LNCaP clone FGC (cell line): ENCODE measurements around the gene MDGA2.

Experiments used
- DNase-seq: peaks from one replicate; pipeline ENCODE4 v3.0.0-alpha.2; 2011; ENCODE audit warnings: low read depth
- H3K4me3 ChIP-seq: 2 replicates; pipeline ENCODE4 v1.5.1; 2011; ENCODE audit warnings: mild to moderate bottlenecking, low read depth, low read length, control low read depth
- TF ChIP-seq, protein P1 (sequence below): IDR thresholded peaks from 2 replicates; pipeline ENCODE4 v1.5.1; 2012; ENCODE audit warnings: mild to moderate bottlenecking; ENCODE audit not compliant: control insufficient read depth, insufficient read depth; ENCODE audit errors: extremely low read depth

MDGA2 gene

DNA sequence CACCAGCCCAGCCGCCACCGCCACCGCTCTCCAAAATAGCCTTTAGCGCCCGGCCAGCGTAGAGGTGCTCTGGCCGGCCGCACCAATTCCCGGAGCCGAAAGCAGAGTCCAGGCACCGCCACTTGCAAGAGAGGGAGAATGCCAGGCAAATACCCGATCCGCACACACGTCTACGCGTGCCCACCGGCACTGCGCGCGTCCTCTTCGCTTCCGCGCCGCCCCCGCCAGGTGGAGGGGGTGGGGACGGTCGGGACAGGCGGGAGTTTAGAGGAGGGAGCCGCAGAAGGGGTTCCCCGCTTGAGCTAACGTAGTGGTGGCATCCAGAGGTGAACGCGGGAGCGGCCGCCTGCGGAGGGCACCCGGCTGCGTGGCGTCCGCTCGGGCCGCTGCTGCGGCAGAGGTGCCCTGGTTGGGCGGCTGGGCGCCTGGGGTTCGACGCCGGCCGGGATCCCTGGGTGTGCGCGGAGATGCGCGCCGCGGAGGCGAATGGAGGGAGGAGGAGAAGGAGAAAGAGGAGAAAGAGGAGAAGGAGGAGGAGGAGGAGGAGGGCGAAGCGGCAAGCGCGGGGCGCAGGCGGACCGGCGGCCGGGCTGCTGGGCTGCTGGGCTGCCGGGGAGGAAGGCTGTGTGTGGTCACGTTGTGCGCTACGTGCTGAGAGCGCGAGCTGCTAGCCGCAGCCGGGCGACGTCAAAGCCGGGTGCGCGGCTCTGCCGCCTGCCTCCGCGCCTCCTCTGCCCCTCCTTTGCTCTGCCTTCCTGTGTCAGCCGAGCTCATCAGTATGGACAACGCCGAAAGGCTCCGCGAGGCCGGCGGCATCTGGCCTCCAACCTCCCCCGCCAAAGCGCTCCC, at the start of gene MDGA2:
TSS of gene MDGA2 (minus strand) at position 140 of the 849 bp plus-strand sequence.
- peak within 1 kb of the TSS; percentile 26 for H3K4me3 ChIP-seq
- no peak for DNase-seq
- TF ChIP-seq, protein P1, sequence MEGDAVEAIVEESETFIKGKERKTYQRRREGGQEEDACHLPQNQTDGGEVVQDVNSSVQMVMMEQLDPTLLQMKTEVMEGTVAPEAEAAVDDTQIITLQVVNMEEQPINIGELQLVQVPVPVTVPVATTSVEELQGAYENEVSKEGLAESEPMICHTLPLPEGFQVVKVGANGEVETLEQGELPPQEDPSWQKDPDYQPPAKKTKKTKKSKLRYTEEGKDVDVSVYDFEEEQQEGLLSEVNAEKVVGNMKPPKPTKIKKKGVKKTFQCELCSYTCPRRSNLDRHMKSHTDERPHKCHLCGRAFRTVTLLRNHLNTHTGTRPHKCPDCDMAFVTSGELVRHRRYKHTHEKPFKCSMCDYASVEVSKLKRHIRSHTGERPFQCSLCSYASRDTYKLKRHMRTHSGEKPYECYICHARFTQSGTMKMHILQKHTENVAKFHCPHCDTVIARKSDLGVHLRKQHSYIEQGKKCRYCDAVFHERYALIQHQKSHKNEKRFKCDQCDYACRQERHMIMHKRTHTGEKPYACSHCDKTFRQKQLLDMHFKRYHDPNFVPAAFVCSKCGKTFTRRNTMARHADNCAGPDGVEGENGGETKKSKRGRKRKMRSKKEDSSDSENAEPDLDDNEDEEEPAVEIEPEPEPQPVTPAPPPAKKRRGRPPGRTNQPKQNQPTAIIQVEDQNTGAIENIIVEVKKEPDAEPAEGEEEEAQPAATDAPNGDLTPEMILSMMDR, result no peak

- no peak for DNase-seq
- TF ChIP-seq, protein P1, result no peak
- no peak overlapping the region for H3K4me3 ChIP-seq
These were observed 47.7 kb upstream of the MDGA2 start for GRCh38 chr14:47722929-47723693.

- H3K4me3 ChIP-seq, result no peak overlapping the region
- no peak for DNase-seq
- TF ChIP-seq, protein P1, result no peak
These were observed 44.9 kb upstream of the MDGA2 start for GRCh38 chr14:47720281-47720680.

DNA sequence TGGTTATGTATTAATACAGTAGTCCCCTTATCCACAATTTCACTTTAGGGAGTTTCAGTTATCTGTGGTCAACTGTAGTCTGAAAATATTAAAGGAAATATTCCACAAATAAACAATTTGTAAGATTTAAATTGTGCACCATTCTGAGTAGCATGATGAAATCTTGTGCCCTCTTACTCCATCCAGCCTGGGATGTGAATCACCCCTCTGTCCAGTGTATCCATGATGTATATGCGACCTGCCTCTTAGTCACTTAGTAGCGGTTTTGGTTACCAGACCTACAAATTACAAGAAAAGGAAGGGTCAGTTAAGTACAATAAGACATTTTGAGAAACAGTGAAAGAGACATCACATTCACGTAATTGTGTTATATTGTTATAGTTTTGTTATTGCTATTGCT, 39.9 kb upstream of the MDGA2 start:
- TF ChIP-seq, protein P1, result no peak
- no peak for DNase-seq
- H3K4me3 ChIP-seq, result no peak overlapping the region

DNA sequence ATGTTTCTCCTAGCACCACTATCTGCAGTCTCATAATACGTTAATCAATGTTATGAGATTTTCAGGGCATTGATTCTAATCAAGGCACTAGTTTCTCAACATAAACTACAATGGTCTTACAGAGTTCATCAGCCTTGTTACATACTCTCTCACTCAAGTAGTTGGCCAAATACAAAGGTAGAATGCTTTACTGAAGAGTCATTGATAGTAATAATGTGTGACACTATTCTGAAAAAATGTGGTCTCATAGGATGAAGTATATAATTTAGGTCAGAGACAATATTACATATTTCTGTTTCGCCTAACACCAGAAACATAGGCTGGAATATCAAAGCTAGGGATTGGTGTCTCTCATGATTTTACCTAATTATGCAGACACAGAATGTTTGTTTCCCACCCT, 35.2 kb upstream of the MDGA2 start:
- TF ChIP-seq, protein P1, result no peak
- DNase-seq, result no peak
- no peak overlapping the region for H3K4me3 ChIP-seq

DNA sequence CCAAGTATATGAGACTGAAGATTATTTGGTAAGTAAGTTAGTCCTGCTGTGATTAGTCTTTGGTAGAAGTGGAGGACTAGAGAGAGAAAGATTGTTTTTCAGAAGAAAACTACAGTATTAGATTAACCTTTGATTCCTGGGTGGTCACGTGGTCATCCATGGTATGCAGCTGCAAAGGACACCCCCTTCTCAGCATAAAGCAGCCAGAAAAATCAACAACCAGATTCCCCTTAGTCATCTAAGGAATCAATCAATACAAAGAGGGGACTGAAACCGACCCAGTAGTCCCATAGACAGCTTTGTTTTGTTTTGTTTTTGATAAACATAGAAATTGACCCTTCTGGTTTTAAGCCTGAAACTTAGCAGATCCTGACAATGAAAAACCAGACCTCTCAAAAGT, 30.3 kb upstream of the MDGA2 start:
- H3K4me3 ChIP-seq, result no peak overlapping the region
- no peak for DNase-seq
- TF ChIP-seq, protein P1, result no peak
